HG02588 (cell line): Measurements from ENCODE around the gene GADD45GIP1.
"Not testable (repeated sequence)": the region's sequence is repeated elsewhere in the genome, so short reads cannot be mapped to it uniquely, and the experiment has no call there.

Experiments used
- ATAC-seq: cut with Tn5 transposase; IDR thresholded peaks from one replicate; pipeline ENCODE4 v1.9.1; 2021; ENCODE audit warnings: mild to moderate bottlenecking, moderate library complexity; ENCODE audit not compliant: unreplicated experiment

The GADD45GIP1 gene

GRCh38 chr19:12990431-12990830 lies 33.4 kb upstream of the GADD45GIP1 start:
- ATAC-seq, result no peak

GRCh38 chr19:12987781-12988180 lies 30.8 kb upstream of the GADD45GIP1 start:
- ATAC-seq, result no peak

- no peak for ATAC-seq
Measured at GRCh38 chr19:12987190-12987589, 30.2 kb upstream of the GADD45GIP1 start.

- no peak for ATAC-seq
Measured at GRCh38 chr19:12986726-12987125, 29.7 kb upstream of the GADD45GIP1 start.

GRCh38 chr19:12985049-12985776 lies 28.2 kb upstream of the GADD45GIP1 start:
- no peak for ATAC-seq

GRCh38 chr19:12984683-12985048 lies 27.6 kb upstream of the GADD45GIP1 start:
- no peak for ATAC-seq

GRCh38 chr19:12984143-12984627 lies 27.2 kb upstream of the GADD45GIP1 start:
- no peak for ATAC-seq

- ATAC-seq, result no peak
Measured at GRCh38 chr19:12983542-12984142, 26.6 kb upstream of the GADD45GIP1 start.

GRCh38 chr19:12983091-12983490 lies 26.1 kb upstream of the GADD45GIP1 start:
- no peak for ATAC-seq

GRCh38 chr19:12982648-12983047 lies 25.6 kb upstream of the GADD45GIP1 start:
- ATAC-seq, result no peak

- ATAC-seq, result no peak
Measured at GRCh38 chr19:12979974-12980373, 23.0 kb upstream of the GADD45GIP1 start.

GRCh38 chr19:12976109-12976508 lies 19.1 kb upstream of the GADD45GIP1 start:
- ATAC-seq, result not testable (repeated sequence)

GRCh38 chr19:12975221-12975741 lies 18.3 kb upstream of the GADD45GIP1 start:
- no peak for ATAC-seq

GRCh38 chr19:12974301-12975220 lies 17.5 kb upstream of the GADD45GIP1 start:
- ATAC-seq, result no peak

GRCh38 chr19:12973236-12973635 lies 16.2 kb upstream of the GADD45GIP1 start:
- no peak for ATAC-seq

- no peak for ATAC-seq
Measured at GRCh38 chr19:12970070-12970820, 13.2 kb upstream of the GADD45GIP1 start.

GRCh38 chr19:12969292-12969988 lies 12.4 kb upstream of the GADD45GIP1 start, which contains the start of gene DAND5:
Gene DAND5, plus strand, starts transcription at chr19:12969576. Its CDS starts 85 bp downstream, at chr19:12969661.
- no peak for ATAC-seq

GRCh38 chr19:12967907-12968306 lies 10.9 kb upstream of the GADD45GIP1 start:
- no peak for ATAC-seq

- ATAC-seq, result no peak
Measured at GRCh38 chr19:12965812-12966135, 8.8 kb upstream of the GADD45GIP1 start.
